Gastrocnemius medialis (tissue), 4 donors: Measurements from ENCODE around the gene MEGF10. TPM values are rescaled to one million over a fixed set of nuclear protein-coding genes. Genes with fewer than 3 reads are reported as not detected.

Source experiments
- ATAC-seq, 2 donors: fragments of 150-250 bp; one replicate each; pipeline ENCODE4 v1.9.1; 2016
- DNase-seq, 2 donors: peaks; one replicate each; pipeline ENCODE4 v3.0.0-alpha.2; 2019
- H3K27ac ChIP-seq, 4 donors: fragments of 200-600 bp; sonication (generic); 1 replicate in 1 of 4; 2 replicates in 3 of 4; pipeline ENCODE4 v1.5.1; 2016 to 2018; ENCODE audit warnings: mild to moderate bottlenecking in 2 of 4, moderate library complexity in 1 of 4
- H3K27me3 ChIP-seq, 3 donors: fragments of 200-600 bp; sonication (generic) in 2 of 3; 1 replicate in 1 of 3; 2 replicates in 2 of 3; pipeline versions ENCODE4 v1.5.1 to v1.6.0; 2016 to 2019; ENCODE audit warnings: mild to moderate bottlenecking in 1 of 3, moderate library complexity in 1 of 3
- H3K36me3 ChIP-seq, 2 donors: fragments of 200-600 bp; sonication (generic) in 1 of 2; one replicate each; pipeline ENCODE4 v1.5.1; 2017 to 2018
- H3K4me1 ChIP-seq, 2 donors: fragments of 200-600 bp; sonication (generic) in 1 of 2; one replicate each; pipeline ENCODE4 v1.5.1; 2016 to 2017; ENCODE audit warnings: mild to moderate bottlenecking in 2 of 2
- H3K4me3 ChIP-seq, 4 donors: fragments of 200-600 bp; sonication (generic) in 3 of 4; 1 replicate in 1 of 4; 2 replicates in 3 of 4; pipeline ENCODE4 v1.5.1; 2016 to 2019; ENCODE audit warnings: mild to moderate bottlenecking in 2 of 4
- H3K9me3 ChIP-seq, 3 donors: fragments of 200-600 bp; sonication (generic) in 2 of 3; 1 replicate in 1 of 3; 2 replicates in 2 of 3; pipeline ENCODE4 v1.5.1; 2016 to 2019
- CTCF ChIP-seq, 5 experiments: fragments of 450-650 bp in 3 of 5; fragments of 200-600 bp in 2 of 5; sonication (generic) in 2 of 5; IDR thresholded peaks in 4 of 5; conservative IDR thresholded peaks in 1 of 5; 1 replicate in 4 of 5; 2 replicates in 1 of 5; pipeline ENCODE4 v1.5.1; 2016 to 2019; ENCODE audit warnings: antibody characterized with exemption in 5 of 5, mild to moderate bottlenecking in 3 of 5, moderate library complexity in 3 of 5
- POLR2A ChIP-seq, 2 donors: fragments of 450-650 bp; IDR thresholded peaks; one replicate each; pipeline ENCODE4 v1.6.1; 2017; ENCODE audit warnings: antibody characterized with exemption in 2 of 2, mild to moderate bottlenecking in 2 of 2, moderate library complexity in 2 of 2
- in situ Hi-C, 4 donors: fragments of 200-750 bp; cut with MboI; loops; one replicate each; pipeline versions ENCODE4 v1.15.0 to v1.8.0; 2017; ENCODE audit warnings: low sequenced_read_pairs in 4 of 4
- intact Hi-C: fragments of 100-400 bp; cut with DNase I; formaldehyde crosslinking; loops from one replicate; pipeline ENCODE4 v1.15.1; 2023; ENCODE audit warnings: low total_unique reads
- total RNA-seq, 4 donors: library from RNA; depleted of rRNA; stranded (reverse); fragments of >200 nt; gene quantifications; one replicate each; pipeline versions ENCODE4 v1.1.0 to v1.2.3, GENCODE V29; 2016

MEGF10 gene
- total RNA-seq, 4 donors from 2014 or later, result 6.7 to 25.4 (median 15.7) TPM

DNA sequence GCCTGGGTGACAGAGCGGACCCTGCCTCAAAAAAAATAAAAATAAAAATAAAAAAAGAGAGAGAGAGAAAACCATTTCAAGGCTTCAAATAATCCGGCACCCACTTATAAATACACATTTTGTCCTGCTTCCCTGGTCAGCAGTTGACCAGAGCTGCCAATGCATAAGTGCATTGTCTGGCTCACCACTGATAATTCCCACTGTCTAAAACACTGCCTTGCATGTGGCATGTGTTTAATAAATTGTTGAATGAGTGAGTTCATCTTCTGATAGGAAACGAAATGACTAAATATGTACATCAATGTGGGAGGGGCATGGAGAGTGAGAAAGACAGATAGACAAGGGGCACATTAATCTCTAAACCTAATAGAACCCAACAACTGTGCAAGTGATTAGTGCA, 42.9 kb downstream of the MEGF10 start:
- Histone ChIP-seq H3K9me3 (no peaks in the 10 kb centered on the region), H3K36me3 (no peaks in the 10 kb centered on the region), H3K27me3 (no peaks in the 10 kb centered on the region), H3K4me3 (no peak overlapping the region), H3K4me1 (no peaks in the 10 kb centered on the region), H3K27ac (no peak overlapping the region)
- in situ Hi-C loops (no loop called here), intact Hi-C loops (no loop called here)
- DNase-seq (no peak), ATAC-seq (no peak)
- TF ChIP-seq CTCF (IDR thresholded peaks at IDR 0.05 in 4 of 5, conservative IDR thresholded peaks at IDR 0.05 in 1 of 5), result no peak
- TF ChIP-seq POLR2A (IDR thresholded peaks at IDR 0.05), result no peak

DNA sequence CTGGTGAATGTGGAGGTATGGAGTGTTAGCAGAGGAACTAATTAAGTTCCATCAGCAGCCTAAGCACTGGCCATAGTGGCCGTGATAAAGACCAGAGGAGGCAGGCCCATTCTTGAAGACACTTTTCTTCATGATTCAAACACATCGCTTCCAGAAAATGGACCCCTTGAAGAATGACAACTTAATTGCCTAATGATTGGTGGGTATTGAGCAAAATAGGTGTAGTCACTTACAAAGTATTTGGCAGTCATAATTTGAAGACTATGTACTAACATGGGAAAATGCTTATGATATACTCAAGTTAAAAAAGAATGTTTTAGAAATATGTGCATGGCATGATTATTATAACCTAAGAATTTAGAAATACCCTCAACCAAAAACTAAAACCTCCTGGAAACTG, 44.8 kb downstream of the MEGF10 start:
- Histone ChIP-seq H3K27me3 (no peaks in the 10 kb centered on the region), H3K4me1 (no peaks in the 10 kb centered on the region), H3K36me3 (no peaks in the 10 kb centered on the region), H3K27ac (no peak overlapping the region), H3K9me3 (no peaks in the 10 kb centered on the region), H3K4me3 (no peak overlapping the region)
- intact Hi-C loops (no loop called here), in situ Hi-C loops (no loop called here)
- DNase-seq (no peak), ATAC-seq (no peak)
- no peak for TF ChIP-seq CTCF (IDR thresholded peaks at IDR 0.05 in 4 of 5, conservative IDR thresholded peaks at IDR 0.05 in 1 of 5)
- no peak for TF ChIP-seq POLR2A (IDR thresholded peaks at IDR 0.05)

GRCh38 chr5:127337876-127338275, 47.3 kb downstream of the MEGF10 start:
- no peak overlapping the region for H3K4me3 ChIP-seq
- H3K36me3 ChIP-seq, result no peaks in the 10 kb centered on the region
- no peaks in the 10 kb centered on the region for H3K4me1 ChIP-seq
- H3K9me3 ChIP-seq, result no peaks in the 10 kb centered on the region
- no peak for ATAC-seq
- no peak overlapping the region for H3K27ac ChIP-seq
- no peaks in the 10 kb centered on the region for H3K27me3 ChIP-seq
- DNase-seq, result no peak
- in situ Hi-C loops (no loop called here), intact Hi-C loops (no loop called here)
- no peak for TF ChIP-seq CTCF (IDR thresholded peaks at IDR 0.05 in 4 of 5, conservative IDR thresholded peaks at IDR 0.05 in 1 of 5)
- TF ChIP-seq POLR2A (IDR thresholded peaks at IDR 0.05), result no peak

- in situ Hi-C loops (no loop called here), intact Hi-C loops (no loop called here)
- Histone ChIP-seq H3K27ac (no peak overlapping the region), H3K4me3 (no peak overlapping the region), H3K27me3 (no peaks in the 10 kb centered on the region), H3K4me1 (no peaks in the 10 kb centered on the region), H3K36me3 (no peaks in the 10 kb centered on the region), H3K9me3 (no peaks in the 10 kb centered on the region)
- TF ChIP-seq CTCF (IDR thresholded peaks at IDR 0.05 in 4 of 5, conservative IDR thresholded peaks at IDR 0.05 in 1 of 5), result no peak
- TF ChIP-seq POLR2A (IDR thresholded peaks at IDR 0.05), result no peak
- ATAC-seq, result no peak
- no peak for DNase-seq
These were observed 47.9 kb downstream of the MEGF10 start for GRCh38 chr5:127338501-127338900.

- intact Hi-C loops, result no loop called here
- no peak for DNase-seq
- no peak overlapping the region for H3K27ac ChIP-seq
- TF ChIP-seq CTCF (IDR thresholded peaks at IDR 0.05 in 4 of 5, conservative IDR thresholded peaks at IDR 0.05 in 1 of 5) (no peak), POLR2A (IDR thresholded peaks at IDR 0.05) (no peak)
- H3K27me3 ChIP-seq, result no peaks in the 10 kb centered on the region
- no peaks in the 10 kb centered on the region for H3K9me3 ChIP-seq
- no peaks in the 10 kb centered on the region for H3K36me3 ChIP-seq
- ATAC-seq, result no peak
- H3K4me1 ChIP-seq, result no peaks in the 10 kb centered on the region
- in situ Hi-C loops, result no loop called here
- H3K4me3 ChIP-seq, result no peak overlapping the region
These were observed 50.0 kb downstream of the MEGF10 start for GRCh38 chr5:127340606-127341005.
